ENCODE results near the gene ZNF263. TPM values are rescaled to one million over a fixed set of nuclear protein-coding genes. Genes with fewer than 3 reads are reported as not detected.

Gene ZNF263
- total and polyA plus RNA-seq, 12 donors = 7.2 to 13.2 (median 9.2) TPM

DNA sequence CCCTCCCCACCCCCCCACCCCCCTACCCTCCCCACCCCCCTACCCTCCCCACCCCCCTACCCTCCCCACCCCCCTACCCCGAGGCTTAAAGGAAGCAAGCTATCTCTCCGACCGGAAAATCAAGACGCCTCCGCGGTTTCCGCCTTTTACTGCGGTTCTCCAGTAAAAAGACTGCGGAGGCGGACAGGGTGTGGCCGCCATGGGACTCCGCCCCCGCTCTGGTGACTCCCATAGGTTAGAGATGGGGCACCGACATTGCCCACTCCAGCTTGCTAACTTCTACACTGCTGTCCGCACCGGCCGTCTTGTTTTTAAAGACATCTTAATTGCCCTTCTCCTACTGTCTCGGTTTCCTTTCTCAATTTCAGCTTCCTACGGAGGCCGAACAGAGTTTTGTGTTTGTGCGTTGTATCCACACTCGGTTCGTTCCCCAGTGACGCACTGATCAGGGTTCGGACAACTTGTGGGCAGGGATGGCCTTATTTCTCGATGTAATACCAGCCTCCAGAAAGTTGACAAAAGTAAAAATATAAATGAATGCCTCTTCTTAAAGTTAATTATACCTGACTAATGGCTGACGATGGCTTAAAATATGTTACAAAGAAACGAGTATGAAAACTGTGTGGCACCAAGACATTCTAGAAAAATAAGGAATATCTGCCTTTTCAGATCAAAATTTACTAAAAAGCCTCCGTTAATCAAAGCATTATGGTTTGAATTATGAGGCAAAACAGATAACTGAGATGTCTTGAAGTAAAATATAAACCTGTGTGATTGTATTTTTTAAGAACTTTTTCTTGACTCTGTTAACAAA lies 47.2 kb upstream of the ZNF263 start:
- Histone ChIP-seq H3K4me1 (peaks cover 4 to 19% (median 14%) of the 10 kb centered on the region in 9 donors), H3K36me3 (peaks cover 0 to 26% (median 21%) of the 10 kb centered on the region in 9 donors), H3K27me3 (peaks cover 0 to 3% (median 0%) of the 10 kb centered on the region in 7 donors), H3K4me3 (no peak overlapping the region), H3K9me3 (peaks cover 0 to 30% (median 5%) of the 10 kb centered on the region in 11 donors), H3K27ac (no peak overlapping the region)
- TF ChIP-seq CTCF (IDR thresholded peaks at IDR 0.05) = no peak
- ATAC-seq = no peak
- WGBS, 2 donors = 83 to 84% methylated on average over 26 to 29 of the region's 29 CpGs
- DNase-seq = peak; percentile 23 to 47
- intact Hi-C loops (cut with DNase I) = loop anchor here in 3 of 10 donors (1.0 to 10.0 kb wide), 5 partner anchors 27 to 169 kb away; partner anchors contain the start of genes ZNF174 (in 1 of the 3), ZNF263 (in 1 of the 3) and ZSCAN32 (in 1 of the 3)

GRCh38 chr16:3241761-3242160 lies 41.5 kb upstream of the ZNF263 start:
- H3K9me3 ChIP-seq = peaks cover 0 to 3% (median 0%) of the 10 kb centered on the region in 11 donors
- ATAC-seq (no peak), DNase-seq (no peak)
- 69 to 72% methylated on average over 5 of the region's 5 CpGs for WGBS, 2 donors
- H3K27ac ChIP-seq = no peak overlapping the region
- intact Hi-C loops (cut with DNase I) = no loop called here
- H3K4me3 ChIP-seq = no peak overlapping the region
- H3K36me3 ChIP-seq = peaks cover 0 to 27% (median 0%) of the 10 kb centered on the region in 9 donors
- no peaks in the 10 kb centered on the region for H3K4me1 ChIP-seq
- no peak for TF ChIP-seq CTCF (IDR thresholded peaks at IDR 0.05)
- peaks cover 0 to 22% (median 0%) of the 10 kb centered on the region in 7 donors for H3K27me3 ChIP-seq

GRCh38 chr16:3242709-3243108 lies 40.6 kb upstream of the ZNF263 start:
- no peak overlapping the region for H3K4me3 ChIP-seq
- DNase-seq (no peak), ATAC-seq (no peak)
- H3K9me3 ChIP-seq = no peaks in the 10 kb centered on the region
- H3K4me1 ChIP-seq = no peaks in the 10 kb centered on the region
- H3K36me3 ChIP-seq = peaks cover 0 to 35% (median 0%) of the 10 kb centered on the region in 9 donors
- intact Hi-C loops (cut with DNase I) = no loop called here
- no peak for TF ChIP-seq CTCF (IDR thresholded peaks at IDR 0.05)
- peaks cover 0 to 22% (median 0%) of the 10 kb centered on the region in 7 donors for H3K27me3 ChIP-seq
- peak overlapping the region in 1 of 10 donors; percentile 31 for H3K27ac ChIP-seq
- 86% methylated on average over 11 of the region's 11 CpGs for WGBS, 2 donors

GRCh38 chr16:3243882-3244281 lies 39.4 kb upstream of the ZNF263 start:
- no peak for TF ChIP-seq CTCF (IDR thresholded peaks at IDR 0.05)
- H3K36me3 ChIP-seq = peaks cover 0 to 45% (median 0%) of the 10 kb centered on the region in 9 donors
- no peak for DNase-seq
- peak overlapping the region in 1 of 10 donors; percentile 31 for H3K27ac ChIP-seq
- WGBS, 2 donors = 70 to 72% methylated on average over 6 of the region's 6 CpGs
- no peak overlapping the region for H3K4me3 ChIP-seq
- ATAC-seq = no peak
- no peaks in the 10 kb centered on the region for H3K4me1 ChIP-seq
- no peaks in the 10 kb centered on the region for H3K9me3 ChIP-seq
- intact Hi-C loops (cut with DNase I) = no loop called here
- H3K27me3 ChIP-seq = peaks cover 0 to 27% (median 0%) of the 10 kb centered on the region in 7 donors
